ENCODE measurements around the gene TCN2. TPM values are rescaled to one million over a fixed set of nuclear protein-coding genes. Genes with fewer than 3 reads are reported as not detected.

Gene TCN2
- total RNA-seq, 1 experiment from 2014 or later = 55.6 TPM

DNA sequence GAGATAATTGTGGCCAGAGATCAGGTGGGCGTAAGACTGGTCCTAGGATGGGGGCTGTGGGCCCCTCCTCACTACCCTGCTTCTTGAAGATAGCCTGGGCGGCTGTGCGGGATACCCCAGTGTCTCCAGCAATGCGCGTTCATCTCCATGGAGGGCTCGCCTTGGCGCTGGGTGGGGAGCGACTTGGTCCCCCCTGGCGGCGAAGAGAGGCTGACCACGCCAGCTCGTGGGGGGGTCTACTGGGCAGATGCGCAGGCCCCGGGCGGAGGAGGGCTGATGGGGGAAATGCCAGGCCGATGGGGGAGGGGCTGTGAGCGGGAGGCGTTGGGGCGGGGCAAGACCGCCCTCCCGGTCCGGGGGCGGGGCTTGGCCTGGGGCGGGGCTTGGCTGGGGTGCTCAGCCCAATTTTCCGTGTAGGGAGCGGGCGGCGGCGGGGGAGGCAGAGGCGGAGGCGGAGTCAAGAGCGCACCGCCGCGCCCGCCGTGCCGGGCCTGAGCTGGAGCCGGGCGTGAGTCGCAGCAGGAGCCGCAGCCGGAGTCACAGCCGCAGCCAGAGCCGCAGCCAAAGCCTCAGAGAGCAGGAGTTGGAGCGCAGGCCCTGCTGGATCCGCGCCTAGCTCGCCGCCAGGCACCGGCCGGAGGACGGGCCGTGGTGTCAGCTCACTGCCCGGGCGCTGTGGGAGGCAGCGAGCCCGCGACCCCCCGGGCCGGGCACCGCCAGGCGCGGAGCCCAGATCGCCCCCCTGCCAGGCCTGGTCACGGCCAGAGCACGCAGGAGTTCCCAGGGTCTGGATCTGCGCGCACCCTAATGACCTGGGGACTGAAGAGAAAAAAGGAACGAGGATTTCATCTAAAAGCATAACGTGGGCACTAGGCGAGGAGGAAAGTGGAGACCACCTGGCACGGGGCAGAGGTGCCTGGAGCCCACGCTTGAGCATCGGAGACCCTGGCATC lies 28.6 kb downstream of the TCN2 start, which contains the start of gene SLC35E4:
TSS of gene SLC35E4 (plus strand) at position 509 of the 953 bp plus-strand sequence. CDS start 670 bp downstream, outside the sequence.
- DNase-seq (ENCODE audit: low read depth) = peak; percentile 79

DNA sequence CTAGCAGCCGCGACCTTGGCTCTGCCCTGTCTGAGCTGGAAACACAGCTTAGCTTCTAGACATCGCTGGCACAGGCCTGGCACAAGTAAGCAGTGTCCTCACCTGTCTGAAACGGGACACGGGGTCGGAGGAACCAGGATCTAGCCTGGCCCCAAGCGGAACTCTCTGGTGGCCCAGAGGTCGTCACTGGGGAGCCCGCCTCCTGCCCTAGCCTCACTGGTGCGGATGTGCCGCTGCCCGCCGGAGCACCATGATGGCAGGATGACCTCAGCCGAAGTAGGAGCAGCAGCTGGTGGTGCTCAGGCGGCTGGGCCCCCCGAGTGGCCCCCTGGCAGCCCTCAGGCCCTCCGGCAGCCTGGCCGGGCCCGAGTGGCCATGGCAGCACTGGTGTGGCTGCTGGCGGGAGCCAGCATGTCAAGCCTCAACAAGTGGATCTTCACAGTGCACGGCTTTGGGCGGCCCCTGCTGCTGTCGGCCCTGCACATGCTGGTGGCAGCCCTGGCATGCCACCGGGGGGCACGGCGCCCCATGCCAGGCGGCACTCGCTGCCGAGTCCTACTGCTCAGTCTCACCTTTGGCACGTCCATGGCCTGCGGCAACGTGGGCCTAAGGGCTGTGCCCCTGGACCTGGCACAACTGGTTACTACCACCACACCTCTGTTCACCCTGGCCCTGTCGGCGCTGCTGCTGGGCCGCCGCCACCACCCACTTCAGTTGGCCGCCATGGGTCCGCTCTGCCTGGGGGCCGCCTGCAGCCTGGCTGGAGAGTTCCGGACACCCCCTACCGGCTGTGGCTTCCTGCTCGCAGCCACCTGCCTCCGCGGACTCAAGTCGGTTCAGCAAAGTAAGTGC lies 29.5 kb downstream of the TCN2 start:
- in situ Hi-C loops (cut with HindIII; ENCODE audit: low pct_unique_long_range_greater_than_20kb, low sequenced_read_pairs) = no loop called here
- no peak for DNase-seq (ENCODE audit: low read depth)

More for the DNA sequence above, 28.6 kb downstream of the TCN2 start, which contains the start of gene SLC35E4:
- in situ Hi-C loops (cut with HindIII; ENCODE audit: low pct_unique_long_range_greater_than_20kb, low sequenced_read_pairs) = no loop called here

DNA sequence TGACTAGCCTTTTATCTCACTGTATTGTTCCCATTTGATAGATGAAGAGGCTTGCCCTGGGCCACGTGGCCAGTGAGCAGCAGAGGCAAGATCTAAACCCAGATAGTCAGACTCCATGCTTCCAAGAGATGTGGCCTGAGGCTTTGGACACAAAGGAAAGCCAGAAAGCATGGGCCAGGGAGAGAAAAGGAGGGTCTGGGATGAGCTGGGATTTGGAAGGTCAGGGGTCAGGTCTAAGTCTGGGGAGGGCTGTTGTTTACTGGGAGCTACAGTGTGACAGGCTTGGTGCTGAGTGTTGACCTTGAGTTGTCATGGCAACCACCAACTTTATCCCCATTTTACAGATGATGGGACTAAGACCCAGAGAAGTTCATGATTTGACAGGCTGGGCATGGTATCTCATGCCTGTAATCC lies 30.7 kb downstream of the TCN2 start:
- DNase-seq (ENCODE audit: low read depth) = peak; percentile 10
- in situ Hi-C loops (cut with HindIII; ENCODE audit: low pct_unique_long_range_greater_than_20kb, low sequenced_read_pairs) = no loop called here

DNA sequence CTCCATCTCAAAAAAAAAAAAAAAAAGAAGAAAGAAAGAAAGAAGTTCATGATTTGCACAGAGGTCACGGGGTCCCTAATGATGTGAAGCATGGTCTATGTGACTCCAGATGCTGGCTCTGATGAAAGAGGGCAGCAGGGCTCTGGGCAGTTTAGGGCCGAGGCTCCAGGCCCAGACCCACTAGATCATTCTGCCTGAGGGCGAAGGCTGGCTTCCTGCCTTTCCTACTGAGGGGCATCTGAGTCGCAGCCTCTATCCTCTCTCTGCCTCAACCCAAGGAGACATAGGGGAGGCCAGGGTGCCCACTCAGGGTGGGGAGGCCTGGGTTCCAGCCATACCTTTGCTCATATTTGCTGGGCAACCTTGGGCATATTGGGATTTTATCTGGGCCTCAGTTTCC lies 33.4 kb downstream of the TCN2 start:
- DNase-seq (ENCODE audit: low read depth) = no peak
- in situ Hi-C loops (cut with HindIII; ENCODE audit: low pct_unique_long_range_greater_than_20kb, low sequenced_read_pairs) = no loop called here

DNA sequence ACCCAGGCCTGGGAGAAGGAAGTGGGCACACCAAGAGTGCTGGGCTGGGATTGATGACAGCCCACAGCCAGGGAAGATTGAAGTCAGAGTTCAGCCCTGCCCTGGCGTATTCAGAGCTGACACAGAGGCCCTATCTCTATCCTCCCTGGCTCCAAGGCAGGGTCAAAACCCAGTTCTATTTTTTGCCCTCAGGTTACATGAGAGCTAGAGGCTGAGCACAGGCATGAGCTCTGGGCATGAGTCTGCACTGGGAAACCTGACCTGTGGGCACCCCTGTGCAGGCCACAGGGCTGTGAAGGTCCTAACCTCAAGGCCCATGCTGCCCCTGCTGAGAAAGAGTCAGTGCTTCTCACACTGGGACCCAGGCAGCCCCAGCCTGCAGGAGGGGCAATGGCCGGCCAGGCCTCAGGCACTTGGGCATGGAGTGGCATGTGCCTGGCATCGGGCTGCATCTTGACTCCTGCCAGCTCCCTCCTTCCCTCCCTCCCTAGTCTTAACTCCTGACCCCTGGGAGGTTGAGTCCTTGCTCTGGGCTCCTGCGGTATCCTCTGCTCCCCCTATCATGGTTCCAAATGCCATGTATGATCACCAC lies 34.0 kb downstream of the TCN2 start:
- DNase-seq (ENCODE audit: low read depth) = no peak
- in situ Hi-C loops (cut with HindIII; ENCODE audit: low pct_unique_long_range_greater_than_20kb, low sequenced_read_pairs) = no loop called here

DNA sequence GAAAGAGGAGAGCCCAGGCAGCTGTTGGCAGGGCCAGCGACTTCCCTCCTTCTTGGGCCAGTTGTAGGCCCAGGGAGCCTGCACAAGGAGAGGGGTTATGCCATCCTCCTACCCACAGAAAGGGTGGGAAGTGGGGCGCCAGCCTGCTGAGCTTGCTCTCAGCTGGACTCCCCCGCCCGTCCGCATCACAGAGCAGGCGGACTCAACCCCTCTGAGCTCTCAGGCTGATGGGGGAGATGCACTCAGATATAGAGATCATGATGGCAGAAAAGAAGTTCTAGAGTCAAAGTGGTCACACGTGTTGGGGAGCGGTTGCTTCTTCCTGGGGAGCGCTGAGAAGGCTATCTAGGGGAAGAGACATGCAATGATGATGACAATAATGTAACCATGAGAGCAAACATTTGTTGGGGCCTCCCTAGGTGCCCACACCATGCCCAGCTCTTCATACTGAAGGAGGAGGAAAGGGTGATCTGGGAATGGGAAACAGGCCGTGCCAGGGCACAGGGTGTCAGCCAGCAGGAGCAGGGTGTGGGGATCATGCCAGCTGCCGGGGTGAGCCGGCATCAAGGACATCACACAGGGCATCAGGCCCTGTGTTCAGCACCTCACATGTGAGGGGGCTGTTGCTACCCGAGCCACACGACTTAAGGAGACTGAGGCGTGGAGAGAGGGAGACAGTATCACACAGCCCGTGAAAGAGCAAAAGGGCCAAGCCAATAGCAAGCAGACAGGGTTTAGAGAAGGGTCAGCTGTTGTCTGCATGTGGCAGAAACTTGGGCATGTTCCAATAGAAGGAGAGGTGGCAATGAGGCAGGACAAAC lies 36.3 kb downstream of the TCN2 start:
- no peak for DNase-seq (ENCODE audit: low read depth)
- in situ Hi-C loops (cut with HindIII; ENCODE audit: low pct_unique_long_range_greater_than_20kb, low sequenced_read_pairs) = no loop called here

DNA sequence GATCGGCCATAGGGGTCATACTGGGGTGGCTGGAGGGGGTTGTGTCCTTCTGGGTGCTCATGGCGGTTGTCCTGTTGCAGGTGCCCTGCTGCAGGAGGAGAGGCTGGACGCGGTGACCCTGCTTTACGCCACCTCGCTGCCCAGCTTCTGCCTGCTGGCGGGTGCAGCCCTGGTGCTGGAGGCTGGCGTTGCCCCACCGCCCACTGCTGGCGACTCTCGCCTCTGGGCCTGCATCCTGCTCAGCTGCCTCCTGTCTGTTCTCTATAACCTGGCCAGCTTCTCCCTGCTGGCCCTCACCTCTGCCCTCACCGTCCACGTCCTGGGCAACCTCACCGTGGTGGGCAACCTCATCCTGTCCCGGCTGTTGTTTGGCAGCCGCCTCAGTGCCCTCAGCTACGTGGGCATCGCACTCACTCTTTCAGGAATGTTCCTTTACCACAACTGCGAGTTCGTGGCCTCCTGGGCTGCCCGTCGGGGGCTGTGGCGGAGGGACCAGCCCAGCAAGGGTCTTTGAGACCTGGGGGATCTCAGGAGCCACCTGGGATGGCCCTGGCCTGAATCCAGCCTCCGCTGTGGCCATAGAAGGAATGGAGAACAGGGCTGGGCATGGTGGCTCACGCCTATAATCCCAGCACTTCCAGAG lies 39.7 kb downstream of the TCN2 start:
- in situ Hi-C loops (cut with HindIII; ENCODE audit: low pct_unique_long_range_greater_than_20kb, low sequenced_read_pairs) = no loop called here
- DNase-seq (ENCODE audit: low read depth) = no peak

DNA sequence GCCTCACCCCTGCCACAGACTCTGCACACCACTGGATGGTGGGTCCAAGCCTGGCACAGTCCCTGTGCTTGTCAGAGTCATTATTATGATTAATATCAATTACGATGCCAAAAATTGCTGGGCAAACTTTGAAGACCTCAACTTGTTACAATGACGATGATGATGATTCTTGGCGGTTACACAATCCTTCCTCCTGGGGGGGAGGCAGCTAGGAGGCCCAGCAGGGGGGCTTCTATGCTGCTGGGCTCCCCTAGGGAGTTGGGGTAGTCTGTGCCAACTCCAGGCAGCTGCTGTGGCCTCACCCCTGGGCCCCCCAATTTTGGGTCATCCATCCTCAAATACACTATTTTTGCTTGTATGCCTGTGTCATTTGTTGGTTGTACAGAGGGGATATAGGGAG lies 40.6 kb downstream of the TCN2 start:
- in situ Hi-C loops (cut with HindIII; ENCODE audit: low pct_unique_long_range_greater_than_20kb, low sequenced_read_pairs) = no loop called here
- DNase-seq (ENCODE audit: low read depth) = no peak

DNA sequence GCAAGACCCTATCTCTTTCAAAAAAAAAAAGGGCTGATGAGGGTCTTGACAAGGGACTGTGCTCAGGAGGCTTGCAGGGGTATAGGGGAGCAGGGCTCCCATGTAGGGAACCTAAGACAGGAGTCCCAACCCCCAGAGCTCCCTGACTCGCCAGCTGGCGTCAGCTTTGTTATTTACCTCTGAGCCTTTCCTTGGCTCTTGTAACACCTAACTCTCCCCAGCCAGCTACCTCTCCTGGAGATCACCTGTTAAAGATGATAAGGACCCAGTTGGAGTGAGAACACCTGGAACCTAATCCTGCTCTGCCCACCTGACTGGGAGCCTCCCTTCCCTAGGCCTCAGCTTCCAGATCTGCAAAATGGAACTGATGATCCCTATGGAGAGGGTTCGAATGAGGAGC lies 41.9 kb downstream of the TCN2 start:
- no peak for DNase-seq (ENCODE audit: low read depth)
- in situ Hi-C loops (cut with HindIII; ENCODE audit: low pct_unique_long_range_greater_than_20kb, low sequenced_read_pairs) = no loop called here

DNA sequence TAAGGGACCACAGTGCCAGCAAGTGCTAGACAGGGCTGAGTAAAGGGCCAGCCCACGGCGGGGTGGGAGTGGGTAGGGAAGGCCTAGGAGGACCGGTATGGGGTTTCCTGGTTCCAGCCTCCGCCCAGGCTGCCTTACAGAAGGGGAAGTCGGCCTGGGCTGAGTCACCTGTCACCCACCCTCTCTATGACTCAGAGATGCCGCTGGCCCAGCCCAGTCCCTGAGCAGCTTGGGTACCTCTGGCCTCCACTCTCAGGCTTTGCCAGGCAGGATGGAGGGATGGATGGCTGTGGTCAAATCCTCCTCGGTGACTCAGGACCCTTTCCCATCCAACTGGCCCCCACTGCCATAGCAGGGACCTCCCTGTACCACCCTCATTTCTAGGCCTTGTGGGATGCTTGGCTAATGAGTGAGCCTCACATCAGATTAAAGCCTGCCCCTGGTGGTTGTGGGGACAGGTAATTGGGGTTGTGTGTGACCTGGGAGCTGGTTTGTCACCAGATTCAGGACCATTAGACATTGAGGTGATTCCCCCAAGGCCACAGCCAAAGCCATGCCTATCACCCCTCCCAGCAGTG lies 42.5 kb downstream of the TCN2 start:
- peak; percentile 88 for DNase-seq (ENCODE audit: low read depth)
- in situ Hi-C loops (cut with HindIII; ENCODE audit: low pct_unique_long_range_greater_than_20kb, low sequenced_read_pairs) = no loop called here

DNA sequence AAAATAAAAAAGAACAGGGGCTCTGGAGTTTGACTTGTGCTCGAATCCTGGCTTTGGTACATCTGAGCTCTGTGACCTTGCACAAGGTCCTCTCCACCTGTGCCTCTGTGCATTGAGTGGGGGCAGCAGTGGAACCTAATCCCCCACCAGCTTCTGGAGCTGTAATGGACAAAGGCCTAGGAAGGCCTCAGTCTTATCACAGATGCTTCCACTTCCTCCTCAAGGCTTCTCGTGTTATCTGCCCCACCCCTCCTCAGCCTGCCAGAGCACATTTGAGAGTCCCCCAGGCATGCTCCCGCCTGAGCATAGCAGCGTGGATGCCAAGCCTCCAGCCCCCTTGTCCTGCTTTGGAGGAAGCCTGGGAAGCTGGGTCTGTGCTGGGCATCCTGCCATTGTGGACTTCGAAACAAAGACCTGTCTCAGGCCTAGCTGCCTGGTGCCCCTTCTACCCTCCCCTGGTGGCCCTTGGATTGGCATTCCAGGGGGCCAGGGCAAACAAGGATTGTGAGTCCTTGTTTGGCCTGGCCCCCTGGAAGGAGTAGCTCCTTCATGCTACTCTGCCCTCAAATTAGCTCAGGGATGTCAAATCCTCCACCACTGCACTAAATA lies 43.6 kb downstream of the TCN2 start:
- in situ Hi-C loops (cut with HindIII; ENCODE audit: low pct_unique_long_range_greater_than_20kb, low sequenced_read_pairs) = no loop called here

DNA sequence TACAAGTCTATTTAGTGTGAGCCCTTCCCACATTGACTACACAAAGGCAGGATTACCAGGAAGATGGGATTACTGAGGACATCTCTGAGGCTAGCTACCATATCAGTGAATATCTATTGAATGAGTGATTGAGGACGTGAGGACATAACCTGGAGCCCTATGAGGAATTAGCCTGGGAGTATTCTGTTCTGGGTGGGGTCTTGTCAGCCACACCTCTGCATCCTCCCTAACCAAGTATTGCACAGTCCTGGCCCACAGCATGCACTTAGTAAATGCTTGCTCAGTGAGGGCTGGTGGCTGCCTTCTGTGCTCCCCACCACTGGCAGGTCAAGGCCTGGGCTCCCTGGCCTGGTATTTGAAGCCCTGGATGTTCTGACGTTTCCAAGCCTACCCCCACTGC lies 45.9 kb downstream of the TCN2 start:
- no peak for DNase-seq (ENCODE audit: low read depth)
- in situ Hi-C loops (cut with HindIII; ENCODE audit: low pct_unique_long_range_greater_than_20kb, low sequenced_read_pairs) = no loop called here

More for the DNA sequence above, 43.6 kb downstream of the TCN2 start:
- no peak for DNase-seq (ENCODE audit: low read depth)

DNA sequence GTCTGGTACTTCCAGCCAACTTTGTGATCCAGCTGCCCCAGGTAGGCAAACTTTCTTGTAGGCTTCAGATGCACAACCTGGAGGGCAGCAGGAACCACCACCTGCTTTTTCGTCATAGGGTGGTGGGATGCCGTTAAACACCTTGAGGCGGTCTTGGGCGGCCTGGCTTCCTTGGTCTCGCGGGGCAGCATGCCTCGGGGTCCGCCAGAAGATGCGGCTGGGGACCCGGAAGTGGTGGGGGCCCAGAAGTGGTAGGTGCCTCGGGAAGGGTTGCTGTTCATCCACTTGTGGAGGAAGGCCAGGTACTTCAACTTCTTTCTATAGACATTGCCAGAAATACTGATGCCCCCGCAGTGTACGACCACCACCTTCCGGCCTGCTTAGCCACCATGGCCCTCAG lies 47.4 kb downstream of the TCN2 start:
- no peak for DNase-seq (ENCODE audit: low read depth)
- in situ Hi-C loops (cut with HindIII; ENCODE audit: low pct_unique_long_range_greater_than_20kb, low sequenced_read_pairs) = no loop called here

DNA sequence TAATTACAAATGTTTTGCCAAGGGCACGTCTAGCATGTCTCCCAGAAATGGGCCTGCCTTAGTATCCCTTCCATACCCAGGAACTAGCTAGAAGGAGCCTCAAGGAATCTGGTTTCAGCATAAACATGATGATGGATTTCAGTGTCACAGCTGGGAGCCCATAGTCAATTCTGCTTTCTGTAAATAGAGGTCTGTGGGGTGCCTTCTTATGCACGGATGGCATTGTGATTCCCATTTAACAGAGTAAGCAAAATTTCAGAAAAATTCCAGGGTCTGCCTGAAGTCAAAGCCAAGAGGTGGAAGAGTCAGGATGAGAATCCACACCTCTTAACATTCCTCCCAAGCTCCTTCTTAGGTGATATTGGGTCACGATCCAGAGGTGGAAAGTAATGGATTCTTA lies 48.6 kb downstream of the TCN2 start:
- in situ Hi-C loops (cut with HindIII; ENCODE audit: low pct_unique_long_range_greater_than_20kb, low sequenced_read_pairs) = no loop called here
- DNase-seq (ENCODE audit: low read depth) = no peak

DNA sequence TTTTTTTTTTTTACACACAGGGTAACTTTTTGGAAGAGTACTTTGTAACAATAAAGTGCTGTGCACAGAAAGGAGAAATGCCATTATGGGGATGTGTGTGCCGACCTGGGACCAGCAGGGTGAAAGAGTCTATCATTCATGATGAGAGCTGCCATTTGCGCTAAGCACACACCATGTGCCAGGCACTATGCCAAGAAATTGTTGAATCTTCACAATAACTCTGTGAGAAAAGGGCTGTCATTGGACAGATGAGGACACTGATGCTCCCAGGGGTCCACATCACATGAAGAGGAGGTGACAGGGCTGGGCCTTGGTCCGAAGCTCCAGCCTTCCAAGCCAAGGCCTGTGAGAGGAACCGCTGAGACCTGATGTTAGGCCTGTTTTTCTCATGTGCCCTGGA lies 55.1 kb downstream of the TCN2 start:
- in situ Hi-C loops (cut with HindIII; ENCODE audit: low pct_unique_long_range_greater_than_20kb, low sequenced_read_pairs) = no loop called here
- DNase-seq (ENCODE audit: low read depth) = no peak

DNA sequence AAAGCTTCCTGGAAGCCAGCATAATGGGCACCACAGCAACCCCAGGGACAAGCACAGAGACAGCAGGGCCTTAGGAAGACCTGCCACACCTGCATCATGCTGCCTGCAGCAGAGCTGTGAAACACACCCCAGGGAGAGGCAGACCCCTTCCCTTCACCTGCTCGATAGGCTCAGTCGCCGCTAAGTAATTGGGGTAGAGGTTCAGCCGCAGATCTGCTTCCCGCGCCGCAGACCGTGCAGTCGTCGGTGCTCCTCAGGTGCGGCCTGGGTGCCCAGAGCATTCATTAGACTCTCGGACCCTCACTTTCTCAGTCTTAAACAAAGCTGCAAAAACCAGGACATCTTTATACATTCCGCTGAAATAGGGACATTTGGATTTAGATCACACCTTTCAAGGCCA lies 57.8 kb downstream of the TCN2 start:
- in situ Hi-C loops (cut with HindIII; ENCODE audit: low pct_unique_long_range_greater_than_20kb, low sequenced_read_pairs) = no loop called here
- DNase-seq (ENCODE audit: low read depth) = no peak

DNA sequence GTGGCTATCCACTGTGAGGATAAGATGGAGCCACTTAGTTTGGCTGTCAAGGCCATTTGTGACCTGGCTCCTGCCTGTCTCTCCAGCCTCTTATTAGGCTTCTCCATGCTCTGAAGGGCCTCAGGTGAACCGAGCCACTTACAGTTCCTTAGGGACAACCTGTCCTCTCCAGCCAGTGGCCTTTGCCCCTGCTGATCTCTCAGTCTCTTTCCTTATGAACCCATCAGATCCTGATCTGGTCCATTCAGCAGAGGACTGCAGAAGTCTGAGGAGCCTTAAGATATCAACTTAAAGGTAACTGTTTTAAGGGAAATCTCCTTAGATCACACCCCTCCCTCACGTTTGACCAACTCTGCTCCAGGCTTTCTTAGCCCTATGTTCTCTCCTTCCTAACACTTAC lies 58.3 kb downstream of the TCN2 start:
- in situ Hi-C loops (cut with HindIII; ENCODE audit: low pct_unique_long_range_greater_than_20kb, low sequenced_read_pairs) = no loop called here
- DNase-seq (ENCODE audit: low read depth) = no peak

Measured in Caki2 (cell line).